ENCODE data around the gene CLOCK. TPM values are rescaled to one million over a fixed set of nuclear protein-coding genes. Genes with fewer than 3 reads are reported as not detected.

The CLOCK gene
- total and polyA plus RNA-seq, 2 experiments from 2014 or later = 9.6 to 29.3 TPM

DNA sequence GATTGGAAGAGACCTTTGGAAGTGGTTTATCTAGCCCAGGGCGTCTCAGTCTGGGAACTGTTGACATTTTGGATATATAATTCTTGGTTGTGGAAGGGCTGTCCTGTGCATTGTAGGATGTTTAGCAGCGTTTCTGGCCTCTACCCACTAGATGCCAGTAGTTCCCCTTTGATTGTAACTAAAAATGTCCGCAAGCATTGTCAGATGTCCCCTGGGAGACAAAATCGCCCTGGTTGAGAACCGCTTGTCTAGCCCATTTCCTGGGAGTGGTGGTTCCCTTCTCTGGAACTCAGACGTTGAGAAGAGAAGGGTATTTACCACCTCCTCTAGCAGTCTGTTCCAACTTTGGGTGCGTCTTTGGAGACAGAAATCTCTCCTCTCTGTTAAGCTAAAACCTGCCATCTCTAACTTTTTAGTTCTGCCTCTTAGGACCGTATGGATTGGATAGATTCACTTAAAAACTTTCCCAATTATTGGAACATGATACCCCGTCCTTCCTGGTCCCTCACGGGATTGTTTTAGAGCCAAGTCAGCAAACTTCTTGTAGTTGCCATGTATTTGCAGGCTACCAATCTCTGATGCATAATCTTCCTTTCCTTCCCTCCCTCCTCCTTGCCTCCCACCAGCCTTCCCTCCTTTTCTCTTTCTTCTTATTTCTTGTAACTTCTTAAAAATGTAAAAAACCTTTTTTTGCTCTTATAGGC is 137.1 kb downstream of the CLOCK start:
- H3K4me2 ChIP-seq = peak overlapping the region; percentile 20
- H3K9me3 ChIP-seq (ENCODE audit: low read depth) = no peaks in the 10 kb centered on the region
- H3K79me2 ChIP-seq = peaks cover 99% of the 10 kb centered on the region
- DNase-seq (ENCODE audit: low spot score) = no peak
- no peak overlapping the region for H2AFZ ChIP-seq
- H3K4me3 ChIP-seq = no peak overlapping the region
- H3K4me1 ChIP-seq (ENCODE audit: insufficient read depth) = peaks cover 8% of the 10 kb centered on the region
- no peaks in the 10 kb centered on the region for H3K9me2 ChIP-seq (replicated peaks; ENCODE audit: insufficient read depth)
- H3K27ac ChIP-seq = peak overlapping the region; percentile 16
- H4K20me1 ChIP-seq (ENCODE audit: insufficient read depth, poor library complexity, severe bottlenecking) = peaks cover 74% of the 10 kb centered on the region
- WGBS (ENCODE audit: low lambda C conversion rate, missing lambda C conversion rate) = 64% methylated on average over 10 of the region's 10 CpGs
- no peaks in the 10 kb centered on the region for H3K27me3 ChIP-seq
- H3K36me3 ChIP-seq (replicated peaks; ENCODE audit: insufficient read depth, low read depth) = no peaks in the 10 kb centered on the region
- TF ChIP-seq, protein P1, sequence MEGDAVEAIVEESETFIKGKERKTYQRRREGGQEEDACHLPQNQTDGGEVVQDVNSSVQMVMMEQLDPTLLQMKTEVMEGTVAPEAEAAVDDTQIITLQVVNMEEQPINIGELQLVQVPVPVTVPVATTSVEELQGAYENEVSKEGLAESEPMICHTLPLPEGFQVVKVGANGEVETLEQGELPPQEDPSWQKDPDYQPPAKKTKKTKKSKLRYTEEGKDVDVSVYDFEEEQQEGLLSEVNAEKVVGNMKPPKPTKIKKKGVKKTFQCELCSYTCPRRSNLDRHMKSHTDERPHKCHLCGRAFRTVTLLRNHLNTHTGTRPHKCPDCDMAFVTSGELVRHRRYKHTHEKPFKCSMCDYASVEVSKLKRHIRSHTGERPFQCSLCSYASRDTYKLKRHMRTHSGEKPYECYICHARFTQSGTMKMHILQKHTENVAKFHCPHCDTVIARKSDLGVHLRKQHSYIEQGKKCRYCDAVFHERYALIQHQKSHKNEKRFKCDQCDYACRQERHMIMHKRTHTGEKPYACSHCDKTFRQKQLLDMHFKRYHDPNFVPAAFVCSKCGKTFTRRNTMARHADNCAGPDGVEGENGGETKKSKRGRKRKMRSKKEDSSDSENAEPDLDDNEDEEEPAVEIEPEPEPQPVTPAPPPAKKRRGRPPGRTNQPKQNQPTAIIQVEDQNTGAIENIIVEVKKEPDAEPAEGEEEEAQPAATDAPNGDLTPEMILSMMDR (IDR thresholded peaks at IDR 0.05; ENCODE audit: poor library complexity) = peak; percentile 32
- TF ChIP-seq EZH2phosphoT487 (IDR thresholded peaks at IDR 0.05; ENCODE audit: low read depth, severe bottlenecking, unreplicated experiment) (no peak), EZH2 (IDR thresholded peaks at IDR 0.05; ENCODE audit: borderline replicate concordance) (no peak)

DNA sequence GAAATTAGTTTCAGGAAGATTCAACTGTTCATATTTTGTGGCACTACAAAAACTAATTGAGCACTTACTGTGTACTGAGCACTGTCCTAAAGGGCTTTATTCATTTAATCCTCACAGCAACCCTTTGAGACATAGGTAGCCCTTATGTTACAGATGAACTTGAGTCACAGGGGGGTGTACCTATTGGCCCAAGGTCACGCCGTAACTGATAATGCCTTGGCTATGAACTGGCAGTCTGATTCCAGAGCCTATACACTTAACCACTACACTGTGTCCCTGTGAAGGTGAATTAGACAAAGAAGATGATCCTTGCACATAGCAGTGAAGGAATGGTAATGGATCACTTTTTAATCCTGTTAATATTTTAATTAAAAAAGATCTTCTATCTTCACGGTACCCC is 138.9 kb downstream of the CLOCK start:
- Histone ChIP-seq H3K27ac (no peak overlapping the region), H3K9me2 (replicated peaks; ENCODE audit: insufficient read depth) (no peaks in the 10 kb centered on the region), H3K4me3 (no peak overlapping the region), H3K36me3 (replicated peaks; ENCODE audit: insufficient read depth, low read depth) (no peaks in the 10 kb centered on the region), H4K20me1 (ENCODE audit: insufficient read depth, poor library complexity, severe bottlenecking) (peaks cover 76% of the 10 kb centered on the region), H3K27me3 (no peaks in the 10 kb centered on the region), H3K9me3 (ENCODE audit: low read depth) (no peaks in the 10 kb centered on the region), H3K79me2 (peaks cover 99% of the 10 kb centered on the region), H3K4me1 (ENCODE audit: insufficient read depth) (peaks cover 8% of the 10 kb centered on the region), H3K4me2 (no peak overlapping the region), H2AFZ (no peak overlapping the region)
- DNase-seq (ENCODE audit: low spot score) = no peak
- 80% methylated on average over 3 of the region's 3 CpGs for WGBS (ENCODE audit: low lambda C conversion rate, missing lambda C conversion rate)
- TF ChIP-seq, protein P1 (IDR thresholded peaks at IDR 0.05; ENCODE audit: poor library complexity) = no peak
- TF ChIP-seq EZH2phosphoT487 (IDR thresholded peaks at IDR 0.05; ENCODE audit: low read depth, severe bottlenecking, unreplicated experiment) = no peak
- no peak for TF ChIP-seq EZH2 (IDR thresholded peaks at IDR 0.05; ENCODE audit: borderline replicate concordance)

DNA sequence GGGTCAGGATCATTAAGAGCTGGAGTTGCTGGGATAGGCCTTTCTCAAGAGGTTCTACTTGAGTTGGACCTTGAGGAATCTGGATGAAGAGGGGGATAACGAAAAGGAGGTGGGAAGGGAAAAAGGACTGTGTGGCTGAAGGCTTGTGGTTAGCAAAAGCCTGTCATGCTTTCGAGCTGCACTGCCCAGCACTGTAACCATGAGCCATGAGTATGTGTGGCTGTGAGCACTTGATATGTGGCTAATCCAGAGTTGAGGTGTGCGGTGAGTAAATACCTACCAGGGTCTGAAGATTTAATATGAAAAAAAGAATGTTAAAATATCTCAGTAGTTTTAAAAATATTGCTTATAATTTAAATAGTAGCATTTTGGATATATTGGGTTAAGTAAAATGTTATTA is 139.6 kb downstream of the CLOCK start:
- DNase-seq (ENCODE audit: low spot score) = no peak
- Histone ChIP-seq H3K36me3 (replicated peaks; ENCODE audit: insufficient read depth, low read depth) (no peaks in the 10 kb centered on the region), H3K4me1 (ENCODE audit: insufficient read depth) (peaks cover 8% of the 10 kb centered on the region), H4K20me1 (ENCODE audit: insufficient read depth, poor library complexity, severe bottlenecking) (peaks cover 74% of the 10 kb centered on the region), H2AFZ (no peak overlapping the region), H3K9me3 (ENCODE audit: low read depth) (no peaks in the 10 kb centered on the region), H3K79me2 (peaks cover 99% of the 10 kb centered on the region), H3K9me2 (replicated peaks; ENCODE audit: insufficient read depth) (no peaks in the 10 kb centered on the region), H3K4me3 (no peak overlapping the region), H3K27me3 (no peaks in the 10 kb centered on the region), H3K4me2 (no peak overlapping the region), H3K27ac (no peak overlapping the region)
- no peak for TF ChIP-seq EZH2phosphoT487 (IDR thresholded peaks at IDR 0.05; ENCODE audit: low read depth, severe bottlenecking, unreplicated experiment)
- TF ChIP-seq, protein P1 (IDR thresholded peaks at IDR 0.05; ENCODE audit: poor library complexity) = no peak
- TF ChIP-seq EZH2 (IDR thresholded peaks at IDR 0.05; ENCODE audit: borderline replicate concordance) = no peak
- 94% methylated on average over 3 of the region's 3 CpGs for WGBS (ENCODE audit: low lambda C conversion rate, missing lambda C conversion rate)
